ENCODE data around the gene AQP7. TPM values are rescaled to one million over a fixed set of nuclear protein-coding genes. Genes with fewer than 3 reads are reported as not detected.
A peak's percentile ranks its signal among the peaks of the same experiment; 100 is the strongest.

AQP7 gene
- total RNA-seq, 1 donor from 2014 or later = 6.3 TPM

- Histone ChIP-seq H3K9me3 (ENCODE audit: control insufficient read depth in 3 of 3, low read length in 3 of 3) (no peaks in the 10 kb centered on the region), H3K36me3 (ENCODE audit: control insufficient read depth in 3 of 3, insufficient read depth in 3 of 3, low read length in 3 of 3) (no peaks in the 10 kb centered on the region), H3K9ac (ENCODE audit: low read depth in 1 of 3, low read length in 3 of 3) (no peak overlapping the region), H3K27me3 (ENCODE audit: control insufficient read depth in 3 of 3, insufficient read depth in 3 of 3, low read length in 3 of 3) (peaks cover 0 to 9% (median 3%) of the 10 kb centered on the region in 3 donors), H3K4me3 (ENCODE audit: low read length in 3 of 3) (no peak overlapping the region), H3K4me1 (ENCODE audit: control insufficient read depth in 3 of 3, insufficient read depth in 3 of 3, low read length in 3 of 3) (peaks cover 0 to 6% (median 5%) of the 10 kb centered on the region in 3 donors), H3K27ac (ENCODE audit: low read depth, low read length) (no peak overlapping the region)
These were observed 15.7 kb upstream of the AQP7 start for GRCh38 chr9:33418090-33418489.

GRCh38 chr9:33416996-33417395, 14.6 kb upstream of the AQP7 start:
- H3K27ac ChIP-seq (ENCODE audit: low read depth, low read length) = no peak overlapping the region
- H3K9ac ChIP-seq (ENCODE audit: low read depth in 1 of 3, low read length in 3 of 3) = no peak overlapping the region
- H3K4me3 ChIP-seq (ENCODE audit: low read length in 3 of 3) = no peak overlapping the region
- H3K27me3 ChIP-seq (ENCODE audit: control insufficient read depth in 3 of 3, insufficient read depth in 3 of 3, low read length in 3 of 3) = peaks cover 0 to 9% (median 3%) of the 10 kb centered on the region in 3 donors
- peaks cover 0 to 6% (median 5%) of the 10 kb centered on the region in 3 donors for H3K4me1 ChIP-seq (ENCODE audit: control insufficient read depth in 3 of 3, insufficient read depth in 3 of 3, low read length in 3 of 3)
- no peaks in the 10 kb centered on the region for H3K36me3 ChIP-seq (ENCODE audit: control insufficient read depth in 3 of 3, insufficient read depth in 3 of 3, low read length in 3 of 3)
- H3K9me3 ChIP-seq (ENCODE audit: control insufficient read depth in 3 of 3, low read length in 3 of 3) = no peaks in the 10 kb centered on the region

- Histone ChIP-seq H3K9ac (ENCODE audit: low read depth in 1 of 3, low read length in 3 of 3) (peak overlapping the region in 1 of 3 donors; percentile 40), H3K36me3 (ENCODE audit: control insufficient read depth in 3 of 3, insufficient read depth in 3 of 3, low read length in 3 of 3) (no peaks in the 10 kb centered on the region), H3K4me3 (ENCODE audit: low read length in 3 of 3) (no peak overlapping the region), H3K27me3 (ENCODE audit: control insufficient read depth in 3 of 3, insufficient read depth in 3 of 3, low read length in 3 of 3) (peaks cover 0 to 9% (median 3%) of the 10 kb centered on the region in 3 donors), H3K27ac (ENCODE audit: low read depth, low read length) (no peak overlapping the region), H3K4me1 (ENCODE audit: control insufficient read depth in 3 of 3, insufficient read depth in 3 of 3, low read length in 3 of 3) (peaks cover 0 to 6% (median 5%) of the 10 kb centered on the region in 3 donors), H3K9me3 (ENCODE audit: control insufficient read depth in 3 of 3, low read length in 3 of 3) (no peaks in the 10 kb centered on the region)
These were observed 13.2 kb upstream of the AQP7 start for GRCh38 chr9:33415501-33416038.

- Histone ChIP-seq H3K36me3 (ENCODE audit: control insufficient read depth in 3 of 3, insufficient read depth in 3 of 3, low read length in 3 of 3) (no peaks in the 10 kb centered on the region), H3K27ac (ENCODE audit: low read depth, low read length) (no peak overlapping the region), H3K4me3 (ENCODE audit: low read length in 3 of 3) (no peak overlapping the region), H3K9me3 (ENCODE audit: control insufficient read depth in 3 of 3, low read length in 3 of 3) (no peaks in the 10 kb centered on the region), H3K4me1 (ENCODE audit: control insufficient read depth in 3 of 3, insufficient read depth in 3 of 3, low read length in 3 of 3) (peaks cover 0 to 6% (median 5%) of the 10 kb centered on the region in 3 donors), H3K9ac (ENCODE audit: low read depth in 1 of 3, low read length in 3 of 3) (no peak overlapping the region), H3K27me3 (ENCODE audit: control insufficient read depth in 3 of 3, insufficient read depth in 3 of 3, low read length in 3 of 3) (peaks cover 0 to 9% (median 3%) of the 10 kb centered on the region in 3 donors)
These were observed 12.6 kb upstream of the AQP7 start for GRCh38 chr9:33414889-33415500.

GRCh38 chr9:33414268-33414667, 11.9 kb upstream of the AQP7 start:
- H3K36me3 ChIP-seq (ENCODE audit: control insufficient read depth in 3 of 3, insufficient read depth in 3 of 3, low read length in 3 of 3) = no peaks in the 10 kb centered on the region
- no peak overlapping the region for H3K27ac ChIP-seq (ENCODE audit: low read depth, low read length)
- H3K9me3 ChIP-seq (ENCODE audit: control insufficient read depth in 3 of 3, low read length in 3 of 3) = no peaks in the 10 kb centered on the region
- H3K4me1 ChIP-seq (ENCODE audit: control insufficient read depth in 3 of 3, insufficient read depth in 3 of 3, low read length in 3 of 3) = peaks cover 0 to 6% (median 5%) of the 10 kb centered on the region in 3 donors
- H3K9ac ChIP-seq (ENCODE audit: low read depth in 1 of 3, low read length in 3 of 3) = no peak overlapping the region
- H3K4me3 ChIP-seq (ENCODE audit: low read length in 3 of 3) = no peak overlapping the region
- H3K27me3 ChIP-seq (ENCODE audit: control insufficient read depth in 3 of 3, insufficient read depth in 3 of 3, low read length in 3 of 3) = peaks cover 0 to 7% (median 3%) of the 10 kb centered on the region in 3 donors

- Histone ChIP-seq H3K9ac (ENCODE audit: low read depth in 1 of 3, low read length in 3 of 3) (no peak overlapping the region), H3K4me1 (ENCODE audit: control insufficient read depth in 3 of 3, insufficient read depth in 3 of 3, low read length in 3 of 3) (peaks cover 3 to 16% (median 9%) of the 10 kb centered on the region in 3 donors), H3K27ac (ENCODE audit: low read depth, low read length) (no peak overlapping the region), H3K36me3 (ENCODE audit: control insufficient read depth in 3 of 3, insufficient read depth in 3 of 3, low read length in 3 of 3) (no peaks in the 10 kb centered on the region), H3K27me3 (ENCODE audit: control insufficient read depth in 3 of 3, insufficient read depth in 3 of 3, low read length in 3 of 3) (no peaks in the 10 kb centered on the region), H3K9me3 (ENCODE audit: control insufficient read depth in 3 of 3, low read length in 3 of 3) (no peaks in the 10 kb centered on the region), H3K4me3 (ENCODE audit: low read length in 3 of 3) (no peak overlapping the region)
These were observed 5.7 kb upstream of the AQP7 start for GRCh38 chr9:33408087-33408486.

- Histone ChIP-seq H3K9ac (ENCODE audit: low read depth in 1 of 3, low read length in 3 of 3) (no peak overlapping the region), H3K9me3 (ENCODE audit: control insufficient read depth in 3 of 3, low read length in 3 of 3) (no peaks in the 10 kb centered on the region), H3K4me1 (ENCODE audit: control insufficient read depth in 3 of 3, insufficient read depth in 3 of 3, low read length in 3 of 3) (peaks cover 6 to 22% (median 16%) of the 10 kb centered on the region in 3 donors), H3K27me3 (ENCODE audit: control insufficient read depth in 3 of 3, insufficient read depth in 3 of 3, low read length in 3 of 3) (no peaks in the 10 kb centered on the region), H3K4me3 (ENCODE audit: low read length in 3 of 3) (no peak overlapping the region), H3K36me3 (ENCODE audit: control insufficient read depth in 3 of 3, insufficient read depth in 3 of 3, low read length in 3 of 3) (no peaks in the 10 kb centered on the region), H3K27ac (ENCODE audit: low read depth, low read length) (no peak overlapping the region)
These were observed 4.7 kb upstream of the AQP7 start for GRCh38 chr9:33407061-33407460.

GRCh38 chr9:33404788-33405362, 2.5 kb upstream of the AQP7 start:
- Histone ChIP-seq H3K27me3 (ENCODE audit: control insufficient read depth in 3 of 3, insufficient read depth in 3 of 3, low read length in 3 of 3) (no peaks in the 10 kb centered on the region), H3K4me3 (ENCODE audit: low read length in 3 of 3) (no peak overlapping the region), H3K4me1 (ENCODE audit: control insufficient read depth in 3 of 3, insufficient read depth in 3 of 3, low read length in 3 of 3) (peaks cover 6 to 28% (median 21%) of the 10 kb centered on the region in 3 donors), H3K9me3 (ENCODE audit: control insufficient read depth in 3 of 3, low read length in 3 of 3) (no peaks in the 10 kb centered on the region), H3K9ac (ENCODE audit: low read depth in 1 of 3, low read length in 3 of 3) (peak overlapping the region in 1 of 3 donors; percentile 57), H3K36me3 (ENCODE audit: control insufficient read depth in 3 of 3, insufficient read depth in 3 of 3, low read length in 3 of 3) (no peaks in the 10 kb centered on the region), H3K27ac (ENCODE audit: low read depth, low read length) (no peak overlapping the region)

- Histone ChIP-seq H3K27me3 (ENCODE audit: control insufficient read depth in 3 of 3, insufficient read depth in 3 of 3, low read length in 3 of 3) (no peaks in the 10 kb centered on the region), H3K4me1 (ENCODE audit: control insufficient read depth in 3 of 3, insufficient read depth in 3 of 3, low read length in 3 of 3) (peaks cover 6 to 33% (median 25%) of the 10 kb centered on the region in 3 donors), H3K27ac (ENCODE audit: low read depth, low read length) (no peak overlapping the region), H3K36me3 (ENCODE audit: control insufficient read depth in 3 of 3, insufficient read depth in 3 of 3, low read length in 3 of 3) (peaks cover 0 to 2% (median 0%) of the 10 kb centered on the region in 3 donors), H3K9me3 (ENCODE audit: control insufficient read depth in 3 of 3, low read length in 3 of 3) (no peaks in the 10 kb centered on the region), H3K9ac (ENCODE audit: low read depth in 1 of 3, low read length in 3 of 3) (peak overlapping the region in 1 of 3 donors; percentile 57), H3K4me3 (ENCODE audit: low read length in 3 of 3) (no peak overlapping the region)
These were observed 1.8 kb upstream of the AQP7 start for GRCh38 chr9:33403941-33404787.

All from skeletal muscle tissue (tissue), 4 donors.